Stimulated activated naive CD4-positive, alpha-beta T cell (primary cell): ENCODE results near the gene SMARCAD1.
"Not testable (repeated sequence)": the region's sequence is repeated elsewhere in the genome, so short reads cannot be mapped to it uniquely, and the experiment has no call there.

Experiments used
- DNase-seq, 6 experiments: peaks; one replicate each; lab custom pipeline; 2025; lab: John Stamatoyannopoulos, UW

SMARCAD1 gene

DNA sequence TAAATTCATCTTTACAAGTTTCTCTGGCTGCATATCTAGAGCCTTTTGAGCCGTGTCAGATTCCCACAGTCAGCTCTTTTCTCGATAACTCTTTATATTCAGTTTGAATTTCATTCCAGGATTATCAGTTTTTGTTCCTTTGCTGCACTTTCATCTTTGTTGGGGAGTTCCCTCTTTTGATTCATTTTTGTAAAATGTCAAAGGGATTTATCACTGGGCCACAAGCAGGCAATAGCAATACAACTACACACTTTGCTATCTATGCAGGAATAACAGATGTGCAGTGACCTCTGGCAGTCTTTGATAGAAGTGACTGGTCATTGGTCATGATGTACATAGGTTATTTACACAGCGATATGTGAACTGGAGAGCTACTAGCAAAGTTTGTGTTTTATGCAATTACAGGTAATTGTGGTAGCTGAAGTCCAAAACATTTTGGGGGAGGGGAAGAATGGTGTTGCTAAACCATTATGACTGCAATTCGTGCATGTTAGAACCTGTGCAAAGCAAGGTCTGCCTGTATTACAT is 91.1 kb downstream of the SMARCAD1 start:
- DNase-seq = no peak

DNA sequence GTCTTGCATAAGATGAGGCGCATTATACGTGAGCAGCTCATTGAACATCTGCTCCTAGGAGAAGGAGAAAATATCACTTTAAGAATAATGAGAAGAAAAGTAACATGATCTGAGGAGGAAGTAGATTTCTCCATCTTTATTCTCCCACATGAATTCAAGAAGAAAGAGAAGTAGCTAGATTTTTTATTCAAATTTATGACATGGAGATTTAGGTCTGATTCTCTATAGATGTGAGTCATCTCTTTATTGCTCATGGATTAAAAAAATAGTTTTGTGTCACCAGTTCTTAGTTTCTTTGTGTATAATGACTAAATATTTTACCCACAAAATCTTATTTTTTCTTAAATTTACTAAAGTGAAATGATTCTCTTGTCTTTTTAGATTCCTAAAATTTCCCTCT is 94.5 kb downstream of the SMARCAD1 start:
- no peak for DNase-seq

DNA sequence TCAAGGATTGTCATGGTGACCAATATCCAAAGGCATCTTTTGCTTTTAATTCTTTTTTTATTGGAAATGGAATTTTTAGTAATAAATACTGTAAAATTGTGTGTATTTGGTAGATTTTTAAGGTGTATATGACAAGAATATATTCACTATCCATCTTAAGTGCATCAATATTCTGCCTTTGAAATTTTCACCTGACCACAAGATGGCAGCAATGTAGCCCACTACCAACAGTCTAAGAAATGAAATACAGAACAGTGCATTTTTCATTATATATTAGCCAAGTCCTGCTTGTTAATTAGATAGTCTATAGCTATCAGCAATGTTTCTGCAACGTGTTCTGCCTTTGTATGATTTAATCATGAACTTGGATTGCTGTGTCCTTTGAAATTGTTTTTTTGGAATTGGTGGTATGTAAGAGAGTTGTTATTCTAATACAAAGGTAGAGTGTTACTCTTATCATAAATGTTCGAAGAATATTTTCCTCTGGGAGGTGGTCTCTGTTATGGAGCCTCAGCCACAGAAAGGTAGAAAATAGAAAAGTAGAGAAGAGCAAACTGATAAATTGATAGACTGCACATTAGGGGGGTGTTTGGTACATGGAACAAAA is 96.8 kb downstream of the SMARCAD1 start:
- peak in 1 of 6 experiments; percentile 11 for DNase-seq

- DNase-seq = no peak
Measured at GRCh38 chr4:94305466-94306225, 98.0 kb downstream of the SMARCAD1 start.

DNA sequence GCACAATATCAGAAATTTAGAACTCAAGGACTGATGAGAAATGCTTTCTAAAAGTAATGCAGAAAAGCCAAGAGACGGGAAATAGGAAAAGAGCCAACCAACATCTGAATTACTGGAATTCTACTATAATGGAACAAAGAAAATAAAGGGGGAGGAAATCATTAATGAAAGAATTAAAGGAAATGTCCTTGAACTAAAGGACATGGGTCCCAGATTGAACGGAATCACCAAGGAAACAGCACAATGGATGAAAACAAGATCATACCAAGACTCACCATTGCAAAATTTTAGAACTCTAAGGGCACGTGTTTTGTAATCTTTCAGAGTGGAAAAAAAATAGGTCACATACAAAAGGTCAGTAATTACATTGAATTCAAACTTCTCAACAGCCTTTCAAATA is 99.0 kb downstream of the SMARCAD1 start:
- no peak for DNase-seq

- no peak for DNase-seq
Measured at GRCh38 chr4:94307231-94307871, 99.7 kb downstream of the SMARCAD1 start.

DNA sequence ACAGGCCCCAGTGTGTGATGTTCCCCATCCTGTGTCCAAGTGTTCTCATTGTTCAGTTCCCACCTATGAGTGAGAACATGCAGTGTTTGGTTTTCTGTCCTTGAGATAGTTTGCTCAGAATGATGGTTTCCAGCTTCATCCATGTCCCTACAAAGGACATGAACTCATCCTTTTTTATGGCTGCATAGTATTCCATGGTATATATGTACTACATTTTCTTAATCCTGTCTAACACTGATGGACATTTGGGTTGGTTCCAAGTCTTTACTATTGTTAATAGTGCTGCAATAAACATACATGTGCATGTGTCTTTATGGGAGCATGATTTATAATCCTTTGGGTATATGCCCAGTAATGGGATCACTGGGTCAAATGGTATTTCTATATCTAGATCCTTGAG is 112.3 kb downstream of the SMARCAD1 start:
- DNase-seq = not testable (repeated sequence)

- no peak for DNase-seq
Measured at GRCh38 chr4:94325835-94326234, 118.2 kb downstream of the SMARCAD1 start.

DNA sequence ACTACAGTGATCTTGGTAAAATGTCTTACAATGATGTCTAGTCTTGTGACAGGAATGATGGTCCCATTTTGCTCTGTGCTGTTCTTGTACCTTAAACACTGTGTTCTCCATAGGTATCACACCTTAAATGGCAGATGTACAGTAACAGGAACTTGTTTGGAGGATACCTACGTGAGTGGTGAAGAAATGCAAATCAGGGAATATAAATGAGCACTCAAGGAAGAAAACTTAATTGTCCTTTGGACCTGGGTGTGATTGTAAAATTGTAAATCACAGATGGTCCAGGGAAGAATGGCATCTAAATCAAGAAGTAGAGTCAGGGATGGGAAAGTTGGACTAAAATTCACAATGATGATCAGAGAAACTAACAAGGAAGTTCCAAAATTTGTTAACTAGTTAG is 122.3 kb downstream of the SMARCAD1 start:
- DNase-seq = no peak

DNA sequence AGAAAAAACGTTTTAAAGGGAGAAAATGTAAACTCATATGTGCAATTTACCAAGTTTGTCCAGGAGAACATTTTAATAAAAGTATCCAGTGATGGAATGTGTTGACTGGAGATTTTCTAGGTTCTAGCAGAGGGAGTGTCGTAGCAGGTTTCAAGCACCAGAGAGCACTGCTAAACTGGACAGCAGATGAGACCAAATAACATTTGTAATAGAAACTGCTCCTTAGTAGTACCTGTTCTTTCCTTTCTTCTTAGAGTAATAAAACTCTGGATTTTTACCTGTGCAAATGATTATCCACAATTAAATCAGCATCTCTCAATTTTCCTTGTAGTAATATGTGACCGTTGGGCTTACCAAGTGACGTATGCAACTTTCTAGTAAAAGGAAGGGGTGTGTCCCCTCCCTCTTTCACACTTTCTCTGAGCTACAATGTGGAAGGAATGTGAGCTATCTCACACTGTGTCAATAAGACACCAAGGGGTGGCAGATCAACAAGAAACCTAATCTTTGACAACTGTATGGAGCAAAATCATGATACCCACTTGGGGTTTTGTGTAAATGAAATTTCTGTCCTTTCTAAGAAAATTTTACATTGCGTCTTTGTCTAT is 125.4 kb downstream of the SMARCAD1 start:
- no peak for DNase-seq

- DNase-seq = no peak
Measured at GRCh38 chr4:94333866-94334265, 126.2 kb downstream of the SMARCAD1 start.

- DNase-seq = no peak
Measured at GRCh38 chr4:94334476-94334875, 126.8 kb downstream of the SMARCAD1 start.

DNA sequence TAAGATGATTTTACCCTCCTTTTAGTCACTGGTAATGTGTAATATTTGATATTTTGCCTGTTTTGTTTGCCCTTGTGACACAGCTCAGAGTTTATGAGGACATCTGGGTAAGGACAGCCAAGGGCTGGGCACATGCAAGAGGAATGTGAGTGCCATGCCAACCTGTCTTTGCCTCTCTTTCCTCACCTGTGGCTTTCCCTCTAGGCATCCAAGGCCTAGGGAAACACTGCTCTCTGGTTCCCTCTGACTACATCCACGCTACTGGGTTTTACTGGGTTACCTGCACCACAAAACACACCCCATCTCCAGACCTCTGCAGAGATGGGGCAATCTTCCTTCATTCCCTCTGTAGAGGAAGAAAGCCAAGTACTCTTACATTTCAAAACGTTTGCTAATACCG is 127.3 kb downstream of the SMARCAD1 start:
- no peak for DNase-seq

DNA sequence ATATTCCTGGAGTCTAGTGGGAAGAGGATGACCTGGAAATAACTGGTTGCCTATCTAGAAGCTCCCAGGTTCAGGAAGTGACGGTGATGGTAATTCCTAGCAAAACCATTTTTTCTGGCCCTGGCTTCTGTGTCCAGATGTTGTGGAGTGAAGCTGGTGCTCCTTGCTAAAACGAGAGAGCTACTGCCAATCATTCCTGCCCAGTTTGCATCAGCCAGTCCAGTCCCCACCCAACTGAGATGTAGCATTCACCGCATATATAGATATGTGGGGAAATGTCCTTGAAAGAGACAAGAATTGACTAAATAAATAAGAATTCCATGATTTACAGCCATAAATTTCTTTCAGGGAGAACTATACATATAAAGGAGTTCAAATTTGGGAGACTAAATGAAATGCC is 128.6 kb downstream of the SMARCAD1 start:
- DNase-seq = no peak

GRCh38 chr4:94336791-94337190 is 129.1 kb downstream of the SMARCAD1 start:
- not testable (repeated sequence) for DNase-seq

DNA sequence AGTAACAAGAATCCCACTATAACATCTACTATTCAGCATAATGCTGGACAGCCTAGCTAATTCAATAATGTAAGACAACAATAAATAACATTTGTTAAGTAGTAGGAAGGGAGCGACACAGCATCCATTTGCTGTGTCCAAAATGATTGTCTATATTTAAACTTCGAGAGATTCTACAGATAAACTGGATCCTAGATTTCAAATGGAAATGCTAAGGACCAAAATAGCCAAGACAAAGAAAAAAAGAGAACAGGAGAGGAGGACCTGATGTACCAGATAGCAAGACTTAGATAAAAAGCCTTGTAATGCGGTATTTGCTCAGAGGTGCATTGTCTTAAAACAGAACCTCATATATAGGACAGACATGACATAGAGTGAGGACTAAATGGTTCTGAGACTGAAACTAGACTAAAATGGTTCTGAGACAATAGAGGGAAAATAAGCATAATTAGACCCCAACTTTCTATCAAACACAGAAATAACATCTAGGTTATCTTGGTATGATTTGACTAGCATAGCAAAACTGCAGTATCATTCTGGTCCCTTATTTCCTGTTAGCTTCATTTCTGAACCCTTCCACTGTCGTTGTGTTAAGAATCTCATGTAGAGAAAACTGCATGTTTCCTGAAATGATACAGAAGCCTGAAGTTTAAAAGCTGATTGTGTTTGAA is 131.2 kb downstream of the SMARCAD1 start:
- no peak for DNase-seq

DNA sequence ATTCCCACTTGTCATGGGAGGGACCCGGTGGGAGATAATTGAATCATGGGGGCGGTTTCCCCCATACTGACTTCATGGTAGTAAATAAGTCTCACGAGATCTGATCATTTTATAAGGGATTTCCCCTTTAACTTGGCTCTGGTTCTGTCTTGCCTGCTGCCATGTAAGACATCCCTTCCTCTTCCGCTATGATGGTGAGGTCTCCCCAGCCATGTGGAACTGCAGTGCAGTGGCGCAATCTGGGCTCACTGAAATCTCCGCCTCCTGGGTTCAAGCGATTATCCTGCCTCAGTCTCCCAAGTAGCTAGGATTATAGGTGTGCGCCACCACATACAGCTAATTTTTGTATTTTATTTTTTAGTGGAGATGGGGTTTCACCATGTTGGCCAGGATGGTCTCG is 132.1 kb downstream of the SMARCAD1 start:
- no peak for DNase-seq
